ENCODE results near the gene ETNPPL. TPM values are rescaled to one million over a fixed set of nuclear protein-coding genes. Genes with fewer than 3 reads are reported as not detected.

Gene ETNPPL
- total and polyA plus RNA-seq, 2 of the 13 experiments (the other 11 are each of a cell fraction or from before 2014, with no cell fraction given) = 1.4 to 6.0 TPM

Other genes starting within 250 kb of the ETNPPL start
- gene RPL34, start 142.5 kb downstream of the ETNPPL start, total RNA-seq (2016; rRNA removed; fragmentation: Illumina TruSeq; extraction: Trizol) = 2,235 and 2,856 TPM in 2 replicates
- 3,557 and 3,985 TPM in 2 replicates for gene RPL34, start 142.5 kb downstream of the ETNPPL start, polyA plus RNA-seq (2011; rRNA removed)
- gene OSTC, start 112.5 kb downstream of the ETNPPL start, total RNA-seq (2016; rRNA removed; fragmentation: Illumina TruSeq; extraction: Trizol) = 333 and 380 TPM in 2 replicates
- 154 and 208 TPM in 2 replicates for gene OSTC, start 112.5 kb downstream of the ETNPPL start, polyA plus RNA-seq (2011; rRNA removed)

Measured in HepG2 (cell line).